MM.1S (cell line): Measurements from ENCODE around the gene KCNQ5.

Experiments used
- CTCF ChIP-seq: fragments of 300-600 bp; sonication (generic); IDR thresholded peaks from 2 replicates; pipeline ENCODE4 v1.5.1; 2016; ENCODE audit warnings: antibody characterized with exemption, low read length, mixed read lengths
- EZH2phosphoT487 ChIP-seq: fragments of 300-600 bp; sonication (generic); IDR thresholded peaks from 2 replicates; pipeline ENCODE4 v1.6.1; 2018; ENCODE audit warnings: antibody characterized with exemption, low read length

DNA sequence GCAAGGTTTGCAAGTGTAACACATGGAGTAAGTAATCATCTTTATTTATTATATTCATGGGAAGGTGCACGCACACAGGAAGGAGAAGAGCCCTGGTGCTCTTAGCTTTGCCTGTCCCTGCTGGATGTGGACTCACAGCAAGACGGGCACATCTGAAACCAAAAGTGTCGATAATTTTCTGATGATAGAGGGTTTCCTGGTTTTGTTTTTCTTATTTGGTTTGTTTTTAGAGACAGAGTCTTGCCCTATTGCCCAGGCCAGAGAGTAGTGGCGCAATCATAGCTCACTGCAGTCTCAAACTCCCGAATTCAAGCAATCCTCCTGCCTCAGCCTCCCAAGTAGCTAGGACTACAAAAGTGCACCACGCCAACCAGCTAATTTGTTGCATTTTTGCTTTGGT lies 611.2 kb downstream of the KCNQ5 start:
- TF ChIP-seq CTCF (no peak), EZH2phosphoT487 (no peak)
